GM20000 (cell line): Measurements from ENCODE around the gene GABBR2.

Source experiments
- DNase-seq: peaks from one replicate; pipeline ENCODE4 v3.0.0; 2012; ENCODE audit warnings: low spot score
- CTCF ChIP-seq: IDR thresholded peaks from 2 replicates; pipeline ENCODE4 v1.5.1; 2012; ENCODE audit warnings: mild to moderate bottlenecking, control low read depth; ENCODE audit errors: extremely low read depth, missing control alignments

GABBR2 gene

GRCh38 chr9:98559561-98559960 lies 149.2 kb downstream of the GABBR2 start:
- DNase-seq = no peak
- TF ChIP-seq CTCF = no peak

GRCh38 chr9:98558575-98558974 lies 150.2 kb downstream of the GABBR2 start:
- TF ChIP-seq CTCF = no peak
- DNase-seq = no peak

GRCh38 chr9:98556511-98556910 lies 152.2 kb downstream of the GABBR2 start:
- no peak for TF ChIP-seq CTCF
- no peak for DNase-seq

- no peak for TF ChIP-seq CTCF
- DNase-seq = no peak
Observed at GRCh38 chr9:98555651-98556465, 152.9 kb downstream of the GABBR2 start.

GRCh38 chr9:98554752-98555151 lies 154.0 kb downstream of the GABBR2 start:
- DNase-seq = no peak
- TF ChIP-seq CTCF = no peak

- DNase-seq = no peak
- TF ChIP-seq CTCF = no peak
Observed at GRCh38 chr9:98552331-98552730, 156.4 kb downstream of the GABBR2 start.

- DNase-seq = no peak
Observed at GRCh38 chr9:98551511-98552286, 157.0 kb downstream of the GABBR2 start.

More at GRCh38 chr9:98551511-98552286, 157.0 kb downstream of the GABBR2 start:
- TF ChIP-seq CTCF = no peak
